GM23248 (cell line): ENCODE data around the gene SHFL.

ENCODE experiments used
- EZH2 ChIP-seq: fragments of 200-600 bp; sonication (generic); IDR thresholded peaks from 2 replicates; pipeline ENCODE4 v1.6.1; 2018; ENCODE audit warnings: antibody characterized with exemption, mild to moderate bottlenecking; ENCODE audit not compliant: insufficient read depth, poor library complexity, severe bottlenecking
- EZH2phosphoT487 ChIP-seq: fragments of 200-600 bp; sonication (generic); IDR thresholded peaks from 2 replicates; pipeline ENCODE4 v1.6.1; 2018; ENCODE audit warnings: antibody characterized with exemption, moderate library complexity, mild to moderate bottlenecking, low read depth; ENCODE audit not compliant: insufficient read depth

DNA sequence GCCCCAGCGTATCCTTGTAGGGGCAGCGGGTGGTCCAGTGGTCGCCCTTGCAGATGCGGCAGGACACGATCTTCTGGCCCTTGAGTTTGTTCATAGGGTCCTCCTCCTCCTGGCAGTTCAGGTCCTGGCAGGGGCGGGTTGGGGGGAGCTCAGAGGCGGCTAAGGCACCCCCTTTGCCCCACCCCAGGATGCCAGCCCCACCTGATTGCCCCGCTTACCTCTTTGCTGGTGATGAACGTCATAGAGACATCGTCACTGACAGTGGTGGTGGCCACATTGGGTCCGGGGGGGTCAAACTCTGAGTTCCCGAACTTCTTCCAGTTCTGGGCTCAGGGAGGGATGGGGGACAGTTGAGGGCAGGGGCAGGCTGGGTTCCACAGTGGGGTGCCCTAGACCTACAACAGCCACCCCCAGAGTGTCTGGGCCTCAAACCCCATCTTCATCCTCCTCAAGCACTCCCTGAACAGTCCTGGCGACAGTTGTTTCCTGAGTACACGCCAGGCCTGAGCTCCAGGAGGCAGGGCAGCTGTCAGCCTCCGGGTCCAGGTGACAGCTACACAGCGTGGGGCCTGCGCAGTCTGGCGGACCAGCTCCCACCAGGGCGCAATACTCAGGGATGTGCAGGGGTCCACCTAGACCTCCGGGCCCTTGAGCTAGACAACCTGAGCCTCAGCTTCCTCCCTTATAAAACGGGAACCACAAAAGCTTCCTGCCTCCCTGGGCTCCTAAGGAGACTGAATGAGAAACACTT lies 30.9 kb downstream of the SHFL start:
- TF ChIP-seq EZH2 = no peak
- no peak for TF ChIP-seq EZH2phosphoT487
